ENCODE results near the gene C2CD5. TPM values are rescaled to one million over a fixed set of nuclear protein-coding genes. Genes with fewer than 3 reads are reported as not detected.

Gene C2CD5
- polyA plus RNA-seq, 1 of the 3 experiments (the other 2 are of a cell fraction) = 9.2 TPM

- TF ChIP-seq RFX5 (IDR thresholded peaks at IDR 0.05; ENCODE audit: low read length) (no peak), FOXJ3 (CRISPR knock-in tag; IDR thresholded peaks at IDR 0.05) (no peak), FOXM1 (IDR thresholded peaks at IDR 0.05; ENCODE audit: low read depth) (no peak), NRF1 (IDR thresholded peaks at IDR 0.05; ENCODE audit: low read depth, low read length) (no peak), SMC3 (IDR thresholded peaks at IDR 0.05; ENCODE audit: low read depth, low read length) (no peak), NFIC (IDR thresholded peaks at IDR 0.05; ENCODE audit: borderline replicate concordance) (no peak)
Measured at GRCh38 chr12:22458298-22458937, 85.9 kb downstream of the C2CD5 start (continued).

GRCh38 chr12:22457085-22457484 lies 87.3 kb downstream of the C2CD5 start:
- H3K27me3 ChIP-seq (ENCODE audit: insufficient read depth) = no peaks in the 10 kb centered on the region
- H3K79me2 ChIP-seq (ENCODE audit: insufficient read depth) = no peaks in the 10 kb centered on the region
- no peak overlapping the region for H2AFZ ChIP-seq (ENCODE audit: low read depth)
- H3K9ac ChIP-seq = no peak overlapping the region
- no peaks in the 10 kb centered on the region for H3K9me2 ChIP-seq
- ChIA-PET CTCF (interaction anchor here (0.6 to 3.6 kb wide), 8 partner anchors 7 to 374 kb away, joined by 3 to 26 read pairs (median 5); no protein-coding TSS in a partner anchor), POLR2A (no interaction called here)
- peaks cover 8% of the 10 kb centered on the region for H3F3A ChIP-seq (replicated peaks; ENCODE audit: insufficient read depth)
- WGBS (ENCODE audit: low lambda C conversion rate) = 79% methylated on average over 4 of the region's 4 CpGs
- no peak overlapping the region for H3K27ac ChIP-seq (ENCODE audit: low read depth in 2 of 2, low read length in 1 of 2)
- no peaks in the 10 kb centered on the region; a peak in 1 of 4 replicates for H3K4me1 ChIP-seq (ENCODE audit: control insufficient read depth in 1 of 2, insufficient read depth in 2 of 2, low read depth in 1 of 2, low read length in 1 of 2)
- TF ChIP-seq MXI1 (IDR thresholded peaks at IDR 0.05; ENCODE audit: low read depth, low read length) (no peak), YY1 (IDR thresholded peaks at IDR 0.05; ENCODE audit: low read depth) (no peak), TCF12 (IDR thresholded peaks at IDR 0.05) (no peak), NRF1 (IDR thresholded peaks at IDR 0.05; ENCODE audit: low read depth, low read length) (no peak), SMC3 (IDR thresholded peaks at IDR 0.05; ENCODE audit: low read depth, low read length) (no peak), NFIC (IDR thresholded peaks at IDR 0.05; ENCODE audit: borderline replicate concordance) (no peak), EP300 (IDR thresholded peaks at IDR 0.05; ENCODE audit: borderline replicate concordance in 1 of 2, low read depth in 1 of 2, low read length in 1 of 2) (no peak)
- H3K4me3 ChIP-seq (ENCODE audit: low read depth in 2 of 2, low read length in 1 of 2) = no peak overlapping the region
- H3K36me3 ChIP-seq (replicated peaks in 1 of 2; ENCODE audit: control insufficient read depth in 1 of 2, insufficient read depth in 2 of 2, low read length in 1 of 2) = peaks cover 14 to 20% of the 10 kb centered on the region in 2 experiments
- H3K4me2 ChIP-seq = no peak overlapping the region
- no peaks in the 10 kb centered on the region for H3K9me3 ChIP-seq
- DNase-seq = no peak
- no peaks in the 10 kb centered on the region for H4K20me1 ChIP-seq (ENCODE audit: insufficient read depth)

GRCh38 chr12:22453511-22453910 lies 90.8 kb downstream of the C2CD5 start:
- H3F3A ChIP-seq (replicated peaks; ENCODE audit: insufficient read depth) = no peaks in the 10 kb centered on the region
- no peaks in the 10 kb centered on the region for H3K27me3 ChIP-seq (ENCODE audit: insufficient read depth)
- no peaks in the 10 kb centered on the region for H3K79me2 ChIP-seq (ENCODE audit: insufficient read depth)
- TF ChIP-seq USF2 (IDR thresholded peaks at IDR 0.05; ENCODE audit: borderline replicate concordance, low read depth, low read length) (no peak), RAD21 (IDR thresholded peaks at IDR 0.05; ENCODE audit: low read length) (no peak), CTCF (IDR thresholded peaks at IDR 0.05) (no peak), RCOR1 (IDR thresholded peaks at IDR 0.05; ENCODE audit: low read length) (no peak), RFX5 (IDR thresholded peaks at IDR 0.05; ENCODE audit: low read length) (no peak), FOXM1 (IDR thresholded peaks at IDR 0.05; ENCODE audit: low read depth) (no peak), GATA2 (CRISPR knock-in tag; IDR thresholded peaks at IDR 0.05) (no peak), CHD2 (IDR thresholded peaks at IDR 0.05; ENCODE audit: low read length, partially characterized antibody) (no peak), POLR2AphosphoS5 (IDR thresholded peaks at IDR 0.05; ENCODE audit: low read depth, low read length) (no peak), GABPA (IDR thresholded peaks at IDR 0.05; ENCODE audit: low read depth) (no peak), RXRA (IDR thresholded peaks at IDR 0.05; ENCODE audit: borderline replicate concordance, low read depth) (no peak)
- H3K9ac ChIP-seq = no peak overlapping the region
- H3K4me2 ChIP-seq = no peak overlapping the region
- no peak overlapping the region for H3K27ac ChIP-seq (ENCODE audit: low read depth in 2 of 2, low read length in 1 of 2)
- no peaks in the 10 kb centered on the region for H3K9me3 ChIP-seq
- H3K9me2 ChIP-seq = no peaks in the 10 kb centered on the region
- no peaks in the 10 kb centered on the region for H4K20me1 ChIP-seq (ENCODE audit: insufficient read depth)
- no peaks in the 10 kb centered on the region; a peak in 1 of 4 replicates for H3K4me1 ChIP-seq (ENCODE audit: control insufficient read depth in 1 of 2, insufficient read depth in 2 of 2, low read depth in 1 of 2, low read length in 1 of 2)
- H3K4me3 ChIP-seq (ENCODE audit: low read depth in 2 of 2, low read length in 1 of 2) = no peak overlapping the region
- peaks cover 19 to 22% of the 10 kb centered on the region in 2 experiments for H3K36me3 ChIP-seq (replicated peaks in 1 of 2; ENCODE audit: control insufficient read depth in 1 of 2, insufficient read depth in 2 of 2, low read length in 1 of 2)
- POLR2A ChIA-PET = no interaction called here
- no peak for DNase-seq
- CTCF ChIA-PET = interaction anchor here (2.1 kb wide), 1 partner anchor 10 kb away, joined by 9 read pairs; no protein-coding TSS in a partner anchor
- 93% methylated on average over 3 of the region's 3 CpGs for WGBS (ENCODE audit: low lambda C conversion rate)
- H2AFZ ChIP-seq (ENCODE audit: low read depth) = no peak overlapping the region

All from SK-N-SH (cell line).